EL (cell line): ENCODE data around the gene EMID1.

Experiments
- DNase-seq: peaks from one replicate; pipeline ENCODE4 v3.0.0-alpha.2; 2016

EMID1 gene

GRCh38 chr22:29298641-29299040 lies 92.9 kb downstream of the EMID1 start:
- no peak for DNase-seq

- DNase-seq, result no peak
Observed at GRCh38 chr22:29299136-29299900, 93.6 kb downstream of the EMID1 start.

- no peak for DNase-seq
Observed at GRCh38 chr22:29300467-29300806, 94.7 kb downstream of the EMID1 start.

GRCh38 chr22:29300807-29301601 lies 95.3 kb downstream of the EMID1 start:
- no peak for DNase-seq

- DNase-seq, result no peak
Observed at GRCh38 chr22:29301716-29302401, 96.2 kb downstream of the EMID1 start.

GRCh38 chr22:29302402-29302680 lies 96.6 kb downstream of the EMID1 start:
- no peak for DNase-seq

GRCh38 chr22:29302681-29303465 lies 97.2 kb downstream of the EMID1 start:
- no peak for DNase-seq

GRCh38 chr22:29305836-29306174 lies 100.1 kb downstream of the EMID1 start:
- DNase-seq, result no peak

- peak; percentile 83 for DNase-seq
Observed at GRCh38 chr22:29306175-29306834, 100.6 kb downstream of the EMID1 start, which contains the start of gene GAS2L1. GAS2L1 (plus strand) TSS chr22:29306650; CDS start chr22:29308106, 1,456 bp downstream.

GRCh38 chr22:29306835-29307595 lies 101.3 kb downstream of the EMID1 start:
- DNase-seq, result peak; percentile 82

- no peak for DNase-seq
Observed at GRCh38 chr22:29307596-29308147, 102.0 kb downstream of the EMID1 start.

- DNase-seq, result no peak
Observed at GRCh38 chr22:29308148-29308790, 102.6 kb downstream of the EMID1 start.

GRCh38 chr22:29308791-29309262 lies 103.1 kb downstream of the EMID1 start:
- peak; percentile 86 for DNase-seq
